HG03139 (cell line): ENCODE data around the gene COPG2.
"Not testable (repeated sequence)": the region's sequence is repeated elsewhere in the genome, so short reads cannot be mapped to it uniquely, and the experiment has no call there.

Experiments used
- ATAC-seq: cut with Tn5 transposase; IDR thresholded peaks from one replicate; pipeline ENCODE4 v1.9.1; 2021; ENCODE audit not compliant: unreplicated experiment

The COPG2 gene, protein sequence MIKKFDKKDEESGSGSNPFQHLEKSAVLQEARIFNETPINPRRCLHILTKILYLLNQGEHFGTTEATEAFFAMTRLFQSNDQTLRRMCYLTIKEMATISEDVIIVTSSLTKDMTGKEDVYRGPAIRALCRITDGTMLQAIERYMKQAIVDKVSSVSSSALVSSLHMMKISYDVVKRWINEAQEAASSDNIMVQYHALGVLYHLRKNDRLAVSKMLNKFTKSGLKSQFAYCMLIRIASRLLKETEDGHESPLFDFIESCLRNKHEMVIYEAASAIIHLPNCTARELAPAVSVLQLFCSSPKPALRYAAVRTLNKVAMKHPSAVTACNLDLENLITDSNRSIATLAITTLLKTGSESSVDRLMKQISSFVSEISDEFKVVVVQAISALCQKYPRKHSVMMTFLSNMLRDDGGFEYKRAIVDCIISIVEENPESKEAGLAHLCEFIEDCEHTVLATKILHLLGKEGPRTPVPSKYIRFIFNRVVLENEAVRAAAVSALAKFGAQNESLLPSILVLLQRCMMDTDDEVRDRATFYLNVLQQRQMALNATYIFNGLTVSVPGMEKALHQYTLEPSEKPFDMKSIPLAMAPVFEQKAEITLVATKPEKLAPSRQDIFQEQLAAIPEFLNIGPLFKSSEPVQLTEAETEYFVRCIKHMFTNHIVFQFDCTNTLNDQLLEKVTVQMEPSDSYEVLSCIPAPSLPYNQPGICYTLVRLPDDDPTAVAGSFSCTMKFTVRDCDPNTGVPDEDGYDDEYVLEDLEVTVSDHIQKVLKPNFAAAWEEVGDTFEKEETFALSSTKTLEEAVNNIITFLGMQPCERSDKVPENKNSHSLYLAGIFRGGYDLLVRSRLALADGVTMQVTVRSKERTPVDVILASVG

DNA sequence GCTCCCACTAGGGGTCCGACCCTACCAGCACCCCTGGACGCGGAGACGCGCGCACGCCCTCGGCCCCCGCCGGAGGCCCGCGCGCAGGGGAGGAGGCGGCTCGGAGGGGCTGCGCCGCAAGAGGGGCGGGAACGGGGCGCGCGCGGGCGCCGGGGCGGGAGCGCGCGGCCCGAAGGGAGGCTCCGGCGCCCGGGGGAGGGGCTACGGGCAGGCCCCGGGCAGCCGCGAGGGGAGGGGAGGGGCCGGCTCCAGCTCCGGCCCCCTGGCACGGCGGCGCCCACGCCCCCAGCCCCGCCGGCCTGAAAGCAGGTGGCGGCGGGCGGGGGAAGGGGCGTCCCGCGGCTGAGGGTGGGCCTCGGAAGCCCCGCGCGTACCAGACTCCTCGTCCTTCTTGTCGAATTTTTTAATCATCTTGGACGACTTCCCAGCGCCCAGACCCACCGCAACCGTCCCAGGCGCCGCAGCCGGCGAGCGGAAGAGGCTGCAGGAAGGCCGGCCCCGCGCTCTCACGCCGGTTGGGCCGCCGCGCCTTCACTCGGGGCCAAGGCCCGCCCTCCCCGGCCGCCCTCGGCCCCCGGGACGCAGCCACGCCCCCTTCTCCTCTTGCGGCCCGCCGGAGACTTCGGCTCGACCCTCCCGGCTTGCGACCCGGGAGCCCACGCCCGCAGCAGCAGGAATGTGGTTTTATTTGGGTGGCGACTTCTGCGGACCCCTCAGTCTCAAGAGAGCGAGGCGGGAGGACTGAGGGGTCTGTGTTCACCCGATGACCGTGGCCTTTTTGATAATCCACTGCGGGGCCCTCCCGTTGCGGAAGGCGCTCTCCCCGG is at the start of gene COPG2:
TSS of gene COPG2 (minus strand) at position 491 of the 827 bp plus-strand sequence. CDS start at position 411, 80 bp downstream.
- ATAC-seq = peak; percentile 94

DNA sequence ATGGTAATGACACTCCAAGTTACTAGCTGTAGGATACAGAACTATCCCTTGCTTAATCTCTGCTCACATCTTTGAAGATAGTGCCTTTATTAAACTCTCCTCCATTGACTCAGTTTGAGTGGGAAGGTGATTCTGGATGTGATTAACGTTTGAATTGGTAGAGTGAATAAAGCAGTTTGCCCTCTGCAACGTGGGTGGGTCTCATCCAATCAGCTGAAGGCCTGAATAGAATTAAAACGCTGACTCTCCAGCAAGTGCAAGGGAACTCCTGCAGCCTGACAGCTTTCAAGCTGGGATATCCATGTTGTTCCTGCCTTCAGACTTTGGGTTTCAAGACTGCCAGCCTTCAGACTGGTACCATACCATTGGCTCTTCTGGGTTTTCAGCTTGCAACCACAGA is 43.9 kb upstream of the COPG2 start:
- ATAC-seq = no peak

DNA sequence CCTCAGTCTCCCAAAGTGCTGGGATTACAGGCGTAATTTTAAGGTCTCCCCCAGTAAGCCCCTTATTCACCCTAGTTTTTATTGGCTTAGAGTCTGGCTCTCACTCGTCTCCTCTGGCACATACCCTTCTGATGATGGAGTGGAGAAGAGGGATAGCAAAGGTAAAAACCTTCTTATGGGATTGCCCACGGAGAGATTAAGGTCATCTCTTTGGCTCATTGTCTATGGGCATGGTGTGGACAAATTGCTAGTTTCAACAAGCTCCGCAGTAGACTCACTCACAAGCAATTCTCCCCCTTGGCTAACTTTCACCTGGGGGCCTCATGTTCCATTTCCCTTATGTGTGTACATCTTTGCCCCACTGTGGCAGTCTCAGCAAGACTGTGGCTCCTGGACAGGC is 40.2 kb upstream of the COPG2 start:
- ATAC-seq = no peak

DNA sequence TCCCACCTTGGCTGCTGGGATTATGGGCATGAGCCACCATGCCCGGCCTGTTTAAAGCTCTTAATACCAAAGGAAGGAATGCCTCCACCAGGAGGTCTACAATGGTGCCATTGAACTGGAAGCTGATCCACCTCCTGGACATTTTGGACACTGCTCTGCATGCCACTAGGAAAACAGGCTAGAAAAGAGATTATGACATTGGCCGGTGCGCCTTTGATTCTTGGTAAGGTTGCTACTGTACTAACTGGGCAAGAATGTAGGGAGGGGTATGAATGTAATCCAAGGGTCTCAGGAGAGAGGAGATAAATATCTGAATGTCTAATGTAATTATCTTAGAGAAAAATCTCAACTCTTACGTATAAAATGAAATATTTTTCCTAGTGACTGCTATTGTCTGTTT is 39.5 kb upstream of the COPG2 start:
- ATAC-seq = no peak

DNA sequence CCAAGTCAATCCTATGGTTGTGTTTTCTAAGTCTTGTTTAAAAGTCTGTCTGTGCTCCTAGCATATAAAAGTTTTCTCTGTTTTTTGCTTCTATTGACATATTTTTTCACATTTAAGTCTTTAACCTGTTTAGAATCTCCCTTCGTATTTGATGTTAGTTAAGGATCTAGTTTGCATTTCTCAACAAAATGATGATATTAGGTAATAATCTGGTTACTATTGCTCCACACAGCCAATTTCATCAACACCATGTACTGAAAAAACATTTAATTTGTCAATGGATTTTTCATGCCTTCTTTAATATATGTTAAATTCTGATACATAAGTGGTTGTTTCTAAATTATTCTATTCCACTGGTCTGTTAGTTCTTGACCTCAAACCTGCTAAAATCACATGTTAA is 35.3 kb upstream of the COPG2 start:
- no peak for ATAC-seq

DNA sequence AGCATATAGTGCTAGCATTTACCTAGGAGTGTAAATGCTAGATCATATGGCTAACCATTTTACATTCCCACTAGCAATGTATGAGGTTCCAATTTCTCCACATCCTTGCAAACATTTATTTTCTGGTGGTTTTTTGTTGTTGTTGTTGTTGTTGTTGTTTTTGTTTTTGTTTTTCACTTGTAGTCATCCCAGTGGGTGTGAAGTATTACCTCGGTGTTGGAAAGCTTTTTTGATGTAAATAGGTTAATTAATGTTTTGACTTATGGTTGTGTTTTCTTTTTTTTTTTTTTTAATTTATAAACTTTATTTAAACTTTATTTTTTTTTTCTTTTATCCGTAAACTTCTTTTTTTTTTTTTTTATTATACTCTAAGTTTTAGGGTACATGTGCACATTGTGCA is 33.1 kb upstream of the COPG2 start:
- ATAC-seq = no peak

DNA sequence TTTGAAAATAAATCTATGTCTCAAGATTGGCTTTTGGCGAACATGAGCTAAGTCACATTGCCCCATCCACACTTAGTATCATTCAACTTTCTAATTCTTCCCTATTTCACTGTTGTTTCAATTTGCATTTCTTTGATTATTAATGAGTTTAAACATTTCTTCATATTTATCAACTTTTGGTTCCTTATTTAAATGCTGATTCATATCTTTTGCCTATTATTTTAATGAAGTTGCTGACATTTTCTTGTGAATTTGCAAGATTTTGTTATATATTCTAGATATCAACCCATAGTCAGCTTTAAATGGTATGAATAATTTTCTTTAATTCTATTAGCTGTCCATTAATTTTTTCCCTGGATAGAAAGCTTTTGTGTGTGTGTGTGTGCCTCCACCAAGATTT is 32.2 kb upstream of the COPG2 start:
- ATAC-seq = no peak

DNA sequence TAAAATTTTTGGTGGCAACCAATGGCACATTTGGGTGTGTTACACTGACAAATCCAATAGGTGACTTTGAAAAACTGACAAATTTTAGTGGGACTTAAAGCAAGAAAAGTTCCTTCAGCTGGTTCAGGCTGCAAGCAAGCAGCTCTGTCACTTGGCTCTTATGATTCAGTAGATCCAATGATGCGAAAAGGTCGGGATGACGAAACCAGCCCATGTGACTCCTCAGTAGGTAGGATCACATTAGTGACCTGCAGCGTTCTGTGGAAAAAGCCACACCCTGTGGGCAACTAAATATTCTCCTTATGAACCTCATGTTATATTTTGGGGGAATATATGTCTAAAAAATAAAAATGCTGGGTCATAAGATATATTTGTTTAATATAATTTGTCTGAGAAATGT is 31.1 kb upstream of the COPG2 start:
- ATAC-seq = no peak

DNA sequence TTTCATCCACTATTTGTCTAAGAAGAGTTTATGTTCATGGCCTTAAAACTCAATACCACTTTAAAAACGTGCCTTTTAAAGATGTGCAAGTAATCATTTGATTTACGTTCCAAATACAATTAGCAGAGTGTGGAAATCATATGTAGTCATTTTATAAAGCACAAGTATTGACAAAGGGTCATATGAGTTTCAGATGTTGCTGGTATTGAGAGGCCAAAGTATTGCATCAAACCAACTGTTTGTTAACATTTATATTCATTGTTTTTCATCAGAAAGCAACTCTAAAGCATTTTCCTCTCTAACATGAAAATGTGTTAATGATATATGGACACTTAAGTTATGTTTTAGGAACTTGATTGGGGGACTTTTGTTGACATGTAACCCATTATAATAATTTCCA is 29.3 kb upstream of the COPG2 start:
- no peak for ATAC-seq

DNA sequence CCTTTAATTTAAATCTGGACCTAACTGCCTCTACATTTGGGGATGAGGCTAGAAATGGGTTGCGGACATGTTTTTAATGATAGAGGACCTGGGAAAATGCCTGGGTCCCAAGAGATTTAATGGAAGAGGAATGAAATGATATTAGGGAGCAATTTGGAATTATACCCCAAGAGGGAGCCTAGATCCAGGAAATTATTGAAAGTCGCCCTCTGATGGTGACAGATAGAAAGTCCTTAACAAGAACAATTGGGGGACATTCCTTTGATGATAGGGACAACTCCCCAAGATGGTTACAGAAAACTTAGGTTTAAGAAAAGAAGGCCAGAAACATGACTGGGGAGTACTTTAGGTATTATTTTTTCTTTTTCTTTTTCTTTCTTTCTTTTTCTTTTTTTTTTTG is 27.3 kb upstream of the COPG2 start:
- ATAC-seq = no peak

DNA sequence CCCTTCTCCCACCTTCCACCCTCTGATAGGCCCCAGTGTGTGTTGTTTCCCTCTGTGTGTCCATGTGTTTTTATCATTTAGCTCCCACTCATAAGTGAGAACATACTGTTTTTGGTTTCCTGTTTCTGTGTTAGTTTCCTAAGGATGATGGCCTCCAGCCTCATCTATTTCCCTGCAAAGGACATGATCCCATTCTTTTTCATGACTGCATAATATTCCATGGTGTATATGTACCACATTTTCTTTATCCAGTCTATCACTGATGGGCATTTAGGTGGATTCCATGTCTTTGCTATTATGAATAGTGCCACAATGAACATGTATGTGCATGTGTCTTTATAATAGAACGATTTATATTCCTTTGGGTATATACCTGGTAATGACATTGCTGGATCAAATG is 23.8 kb upstream of the COPG2 start:
- ATAC-seq = not testable (repeated sequence)

DNA sequence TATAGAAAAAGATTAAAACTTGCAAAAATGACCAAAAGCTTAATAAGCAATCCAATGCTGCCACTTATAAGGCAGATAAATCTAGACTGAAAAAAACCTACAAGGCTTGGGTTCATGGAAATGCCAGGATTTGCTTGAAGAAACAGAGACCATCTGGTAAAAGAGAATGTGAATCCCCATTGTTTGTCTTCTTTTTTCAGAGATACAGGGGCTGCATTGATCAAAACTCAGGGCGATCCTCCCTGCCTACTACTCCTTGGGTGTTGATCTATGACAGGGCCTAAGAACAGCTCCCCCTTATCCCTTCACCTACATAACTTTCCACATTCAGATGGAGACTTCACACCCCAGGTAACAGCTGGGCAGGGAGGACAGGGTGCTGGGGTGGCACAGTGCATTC is 21.1 kb upstream of the COPG2 start:
- no peak for ATAC-seq

DNA sequence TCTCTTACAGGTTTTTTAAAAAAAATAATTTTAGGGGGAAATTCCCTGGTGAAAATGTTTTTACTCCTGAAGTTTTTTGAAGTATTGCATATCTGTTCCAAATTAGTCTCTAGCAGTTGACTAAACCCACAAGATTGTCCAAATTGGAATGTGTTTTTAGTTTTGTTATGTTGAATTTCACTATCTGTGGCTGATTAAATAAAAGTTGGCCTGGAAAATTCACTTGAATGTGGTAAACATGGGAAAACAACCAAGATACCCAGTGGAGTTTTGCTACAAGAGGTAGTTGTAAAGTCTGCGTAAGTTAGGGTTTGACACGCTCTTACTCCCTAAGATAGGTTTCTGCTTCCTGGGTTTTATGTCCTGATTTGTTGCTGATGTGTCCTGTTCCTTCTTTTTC is 14.5 kb upstream of the COPG2 start:
- ATAC-seq = no peak

DNA sequence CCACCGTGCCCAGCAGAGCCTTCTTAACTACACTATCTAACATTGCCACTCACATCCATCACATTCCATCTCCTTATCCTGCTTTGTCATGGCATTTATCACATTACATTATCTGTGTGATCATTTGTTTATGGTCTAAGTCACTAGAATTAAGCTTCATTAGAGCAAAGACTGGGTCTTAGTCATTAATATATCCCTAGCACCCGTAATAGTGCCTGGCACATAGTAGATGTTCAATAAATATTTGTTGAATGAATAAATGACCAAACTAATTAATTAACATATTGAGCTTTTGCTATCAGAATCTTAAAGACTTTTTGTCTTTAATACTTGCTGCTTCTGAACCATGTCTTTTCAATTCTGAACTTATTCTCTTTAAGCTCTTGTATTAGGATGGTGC is 5.9 kb upstream of the COPG2 start:
- no peak for ATAC-seq

DNA sequence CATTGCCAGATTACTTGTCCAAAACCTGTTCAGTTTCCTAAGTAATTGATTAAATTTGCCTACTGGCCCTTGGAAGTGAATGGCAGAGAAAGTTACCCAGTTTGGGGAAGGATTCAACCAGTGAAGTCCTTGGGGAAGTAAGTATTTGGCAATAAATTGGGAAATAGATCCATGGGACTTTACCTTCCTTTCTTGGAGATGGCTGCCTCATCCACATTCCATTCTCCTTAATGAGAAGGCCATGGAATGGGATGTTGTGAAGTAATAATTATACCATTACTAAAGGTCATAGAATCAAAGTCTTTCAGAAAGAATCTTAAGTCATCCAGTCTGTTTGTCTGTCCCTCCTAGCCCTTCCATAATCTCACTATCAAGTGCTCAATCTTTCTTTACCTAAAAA is 4.5 kb upstream of the COPG2 start:
- ATAC-seq = no peak

DNA sequence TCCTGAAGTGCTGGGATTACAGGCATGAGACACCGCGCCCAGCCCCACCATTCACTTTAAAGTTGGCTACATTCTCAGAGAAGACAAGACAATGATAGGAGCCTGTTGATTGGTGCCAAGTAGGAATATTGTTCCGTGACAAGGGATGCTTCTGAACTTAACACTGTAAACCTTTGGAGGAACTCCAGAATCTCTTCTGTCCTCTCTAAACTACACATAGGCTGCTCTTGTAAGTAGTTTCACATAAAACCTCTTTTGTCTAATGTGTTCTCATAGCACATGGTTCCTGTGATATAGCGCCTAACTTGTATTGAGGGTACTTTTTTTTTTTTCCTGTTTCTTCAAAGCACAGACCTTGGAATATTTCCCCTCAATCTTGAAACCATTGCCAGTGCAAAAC is 3.6 kb upstream of the COPG2 start:
- no peak for ATAC-seq

DNA sequence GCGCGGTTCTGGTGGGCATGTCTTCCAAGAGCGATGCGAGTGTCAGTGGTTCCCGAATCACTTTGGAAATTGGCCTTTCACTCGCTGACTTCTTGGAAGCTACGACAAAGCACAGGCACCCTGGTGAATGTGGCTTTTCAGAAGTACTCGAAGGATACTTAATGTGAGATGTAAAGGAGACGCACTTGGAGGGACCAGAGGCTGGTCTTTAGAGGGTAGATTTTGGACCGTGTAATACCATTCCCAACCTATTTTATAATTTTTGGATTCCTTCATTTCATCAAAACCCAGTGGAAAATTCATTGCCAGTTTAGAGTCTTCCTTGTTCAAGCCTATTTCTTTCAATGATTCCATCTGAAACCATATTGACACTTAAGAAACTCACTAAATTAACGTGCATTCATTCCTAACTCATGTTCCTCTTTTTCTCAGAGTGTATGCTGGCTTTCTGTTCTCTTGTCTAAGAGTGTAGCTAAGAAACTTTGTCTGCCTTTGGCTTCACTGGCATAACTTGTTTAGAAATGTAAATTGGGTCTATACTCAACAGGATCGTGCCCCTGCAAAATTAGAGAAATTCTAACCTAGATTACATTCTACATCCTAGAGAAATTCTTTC is 645 bp upstream of the COPG2 start:
- no peak for ATAC-seq

DNA sequence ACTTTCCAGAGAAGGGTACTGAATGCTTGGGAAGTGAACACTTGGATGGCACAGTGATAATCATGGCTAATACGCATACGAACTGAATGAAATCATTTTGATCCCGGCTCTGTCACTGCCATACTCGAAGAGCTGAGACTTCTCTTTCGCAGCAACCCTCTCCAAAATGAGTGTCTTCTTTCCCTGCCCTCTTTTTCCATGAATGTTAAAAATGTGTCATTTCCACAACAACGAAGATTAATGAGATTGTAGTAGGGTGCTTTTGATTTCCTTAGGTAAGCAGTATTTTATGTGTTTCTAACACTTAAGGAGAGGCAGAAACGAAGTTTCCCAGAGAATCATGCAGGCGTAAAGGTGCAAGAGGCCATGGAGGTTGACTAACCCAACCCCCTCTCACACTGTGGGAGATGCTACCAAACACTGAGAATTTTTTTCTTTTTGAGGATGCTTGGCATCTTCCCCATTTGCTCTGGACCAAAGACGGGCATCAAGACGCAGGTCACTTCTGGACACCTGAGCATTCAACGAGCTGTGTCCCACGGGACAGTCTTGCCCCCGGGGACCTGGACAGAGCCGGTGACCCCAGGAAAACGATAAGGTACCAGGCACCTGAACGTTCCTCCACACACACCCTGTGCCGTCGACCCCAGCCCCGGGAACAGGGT is 823 bp downstream of the COPG2 start:
- no peak for ATAC-seq

DNA sequence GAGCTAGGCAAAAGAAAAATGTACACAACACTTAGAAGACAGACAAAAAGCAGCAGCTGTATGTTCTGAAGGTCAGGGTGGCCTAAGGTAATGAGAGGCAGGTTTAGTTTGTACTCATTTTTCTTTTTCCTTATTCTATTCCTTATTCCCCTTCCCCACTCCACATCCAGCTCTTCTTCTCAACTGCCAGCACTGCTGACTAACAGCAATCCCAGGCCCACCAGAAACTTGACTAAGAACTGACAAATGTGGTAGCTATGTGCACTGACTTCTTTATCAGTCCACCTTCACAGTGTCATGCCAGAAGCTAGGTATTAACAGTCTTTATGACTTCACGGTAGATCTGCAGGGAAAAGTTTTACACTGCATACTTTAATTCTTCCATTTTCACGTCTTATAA is 6.1 kb downstream of the COPG2 start:
- no peak for ATAC-seq

DNA sequence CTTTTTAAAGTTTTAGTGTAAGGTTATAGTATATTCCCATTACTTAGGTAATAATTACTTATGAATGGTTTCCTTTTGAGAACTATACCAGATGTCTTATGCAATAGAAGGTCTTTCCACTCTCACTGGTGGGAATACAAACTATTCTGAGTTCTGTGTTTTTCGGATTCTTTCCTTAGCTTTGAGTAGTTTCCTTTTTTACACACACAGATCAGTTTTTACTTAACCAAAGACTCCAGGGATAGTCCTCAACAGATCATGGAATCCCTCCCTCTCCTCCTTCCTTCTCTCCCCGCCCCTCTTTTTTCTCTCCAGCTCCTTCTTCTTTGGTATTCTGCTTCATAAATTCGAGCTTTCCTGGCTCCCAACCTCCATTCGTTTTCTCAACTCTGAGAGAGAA is 13.3 kb downstream of the COPG2 start:
- ATAC-seq = no peak
